ENCODE measurements around the gene F2RL3. TPM values are rescaled to one million over a fixed set of nuclear protein-coding genes. Genes with fewer than 3 reads are reported as not detected.

Gene F2RL3
- polyA plus RNA-seq, 4 donors, result 0.45 to 13.4 (median 1.5) TPM

- Histone ChIP-seq H3K36me3 (ENCODE audit: control insufficient read depth in 3 of 3, insufficient read depth in 2 of 3, low read depth in 1 of 3, low read length in 3 of 3) (peaks cover 16 to 72% (median 16%) of the 10 kb centered on the region in 3 donors), H3K9me3 (ENCODE audit: control insufficient read depth in 2 of 2, insufficient read depth in 1 of 2, low read depth in 1 of 2, low read length in 1 of 2) (peaks cover 2 to 31% of the 10 kb centered on the region in 2 donors), H3K4me1 (ENCODE audit: control insufficient read depth in 3 of 3, insufficient read depth in 2 of 3, low read depth in 1 of 3, low read length in 2 of 3) (no peaks in the 10 kb centered on the region), H3K27ac (ENCODE audit: low read depth in 1 of 3, low read length in 2 of 3) (peak overlapping the region in 1 of 3 donors; percentile 57), H3K4me3 (ENCODE audit: low read depth in 1 of 3, low read length in 3 of 3) (no peak overlapping the region), H3K27me3 (ENCODE audit: control insufficient read depth in 3 of 3, insufficient read depth in 3 of 3, low read length in 3 of 3) (no peaks in the 10 kb centered on the region)
- WGBS, 3 donors, result 88 to 91% (median 89%) methylated on average over 11 of the region's 11 CpGs
- FAIRE-seq (no peak), DNase-seq (no peak)
These were observed 11.2 kb upstream of the F2RL3 start for GRCh38 chr19:16877581-16877980.

GRCh38 chr19:16878181-16878965 lies 10.4 kb upstream of the F2RL3 start:
- Histone ChIP-seq H3K4me1 (ENCODE audit: control insufficient read depth in 3 of 3, insufficient read depth in 2 of 3, low read depth in 1 of 3, low read length in 2 of 3) (no peaks in the 10 kb centered on the region), H3K9me3 (ENCODE audit: control insufficient read depth in 2 of 2, insufficient read depth in 1 of 2, low read depth in 1 of 2, low read length in 1 of 2) (peaks cover 2 to 38% of the 10 kb centered on the region in 2 donors), H3K27ac (ENCODE audit: low read depth in 1 of 3, low read length in 2 of 3) (no peak overlapping the region), H3K4me3 (ENCODE audit: low read depth in 1 of 3, low read length in 3 of 3) (no peak overlapping the region), H3K36me3 (ENCODE audit: control insufficient read depth in 3 of 3, insufficient read depth in 2 of 3, low read depth in 1 of 3, low read length in 3 of 3) (peaks cover 12 to 64% (median 16%) of the 10 kb centered on the region in 3 donors), H3K27me3 (ENCODE audit: control insufficient read depth in 3 of 3, insufficient read depth in 3 of 3, low read length in 3 of 3) (no peaks in the 10 kb centered on the region)
- no peak for DNase-seq
- WGBS, 3 donors, result 96 to 97% (median 97%) methylated on average over 54 to 55 of the region's 55 CpGs
- no peak for FAIRE-seq

GRCh38 chr19:16880884-16881554 lies 7.8 kb upstream of the F2RL3 start:
- Histone ChIP-seq H3K9me3 (ENCODE audit: control insufficient read depth in 2 of 2, insufficient read depth in 1 of 2, low read depth in 1 of 2, low read length in 1 of 2) (peaks cover 2 to 37% of the 10 kb centered on the region in 2 donors), H3K27ac (ENCODE audit: low read depth in 1 of 3, low read length in 2 of 3) (no peak overlapping the region), H3K36me3 (ENCODE audit: control insufficient read depth in 3 of 3, insufficient read depth in 2 of 3, low read depth in 1 of 3, low read length in 3 of 3) (peaks cover 12 to 51% (median 16%) of the 10 kb centered on the region in 3 donors), H3K4me1 (ENCODE audit: control insufficient read depth in 3 of 3, insufficient read depth in 2 of 3, low read depth in 1 of 3, low read length in 2 of 3) (no peaks in the 10 kb centered on the region), H3K4me3 (ENCODE audit: low read depth in 1 of 3, low read length in 3 of 3) (no peak overlapping the region), H3K27me3 (ENCODE audit: control insufficient read depth in 3 of 3, insufficient read depth in 3 of 3, low read length in 3 of 3) (no peaks in the 10 kb centered on the region)
- FAIRE-seq (no peak), DNase-seq (no peak)
- WGBS, 3 donors, result 88 to 97% (median 89%) methylated on average over 8 of the region's 8 CpGs

DNA sequence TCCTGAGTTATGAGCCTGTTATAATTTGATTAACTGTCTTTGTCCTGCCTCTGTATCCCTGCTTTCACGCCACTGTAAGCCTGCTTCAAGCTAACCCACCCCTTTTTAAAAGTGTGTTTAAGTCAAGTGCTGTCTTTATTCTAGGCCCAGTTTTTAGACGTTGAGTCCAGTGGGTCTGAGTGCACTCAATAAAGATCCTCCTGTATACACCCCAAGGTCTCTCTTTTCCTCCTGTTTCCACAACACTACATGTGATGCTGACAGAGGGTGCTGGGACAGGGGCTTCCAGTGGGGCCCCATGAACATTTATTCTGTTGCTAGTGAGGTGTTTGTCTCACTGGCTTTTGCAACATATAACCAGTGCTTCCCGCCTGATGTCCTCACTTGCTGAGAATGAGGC lies 6.7 kb upstream of the F2RL3 start:
- no peak for FAIRE-seq

GRCh38 chr19:16883522-16883921 lies 5.3 kb upstream of the F2RL3 start:
- FAIRE-seq (no peak), DNase-seq (no peak)
- Histone ChIP-seq H3K9me3 (ENCODE audit: control insufficient read depth in 2 of 2, insufficient read depth in 1 of 2, low read depth in 1 of 2, low read length in 1 of 2) (peaks cover 2 to 37% of the 10 kb centered on the region in 2 donors), H3K36me3 (ENCODE audit: control insufficient read depth in 3 of 3, insufficient read depth in 2 of 3, low read depth in 1 of 3, low read length in 3 of 3) (peaks cover 4 to 26% (median 11%) of the 10 kb centered on the region in 3 donors), H3K27ac (ENCODE audit: low read depth in 1 of 3, low read length in 2 of 3) (no peak overlapping the region), H3K4me1 (ENCODE audit: control insufficient read depth in 3 of 3, insufficient read depth in 2 of 3, low read depth in 1 of 3, low read length in 2 of 3) (no peaks in the 10 kb centered on the region), H3K4me3 (ENCODE audit: low read depth in 1 of 3, low read length in 3 of 3) (no peak overlapping the region), H3K27me3 (ENCODE audit: control insufficient read depth in 3 of 3, insufficient read depth in 3 of 3, low read length in 3 of 3) (no peaks in the 10 kb centered on the region)
- WGBS, 3 donors, result 61 to 73% (median 73%) methylated on average over 3 of the region's 3 CpGs

More for the DNA sequence above, 6.7 kb upstream of the F2RL3 start:
- Histone ChIP-seq H3K4me3 (ENCODE audit: low read depth in 1 of 3, low read length in 3 of 3) (no peak overlapping the region), H3K36me3 (ENCODE audit: control insufficient read depth in 3 of 3, insufficient read depth in 2 of 3, low read depth in 1 of 3, low read length in 3 of 3) (peaks cover 8 to 40% (median 15%) of the 10 kb centered on the region in 3 donors), H3K27ac (ENCODE audit: low read depth in 1 of 3, low read length in 2 of 3) (no peak overlapping the region), H3K9me3 (ENCODE audit: control insufficient read depth in 2 of 2, insufficient read depth in 1 of 2, low read depth in 1 of 2, low read length in 1 of 2) (peaks cover 2 to 37% of the 10 kb centered on the region in 2 donors), H3K27me3 (ENCODE audit: control insufficient read depth in 3 of 3, insufficient read depth in 3 of 3, low read length in 3 of 3) (no peaks in the 10 kb centered on the region), H3K4me1 (ENCODE audit: control insufficient read depth in 3 of 3, insufficient read depth in 2 of 3, low read depth in 1 of 3, low read length in 2 of 3) (no peaks in the 10 kb centered on the region)
- 86 to 94% (median 89%) methylated on average over 3 of the region's 3 CpGs for WGBS, 3 donors
- DNase-seq, result no peak

GRCh38 chr19:16885166-16885565 lies 3.6 kb upstream of the F2RL3 start:
- Histone ChIP-seq H3K27me3 (ENCODE audit: control insufficient read depth in 3 of 3, insufficient read depth in 3 of 3, low read length in 3 of 3) (no peaks in the 10 kb centered on the region), H3K4me3 (ENCODE audit: low read depth in 1 of 3, low read length in 3 of 3) (no peak overlapping the region), H3K27ac (ENCODE audit: low read depth in 1 of 3, low read length in 2 of 3) (peak overlapping the region in 1 of 3 donors; percentile 56), H3K4me1 (ENCODE audit: control insufficient read depth in 3 of 3, insufficient read depth in 2 of 3, low read depth in 1 of 3, low read length in 2 of 3) (no peaks in the 10 kb centered on the region), H3K9me3 (ENCODE audit: control insufficient read depth in 2 of 2, insufficient read depth in 1 of 2, low read depth in 1 of 2, low read length in 1 of 2) (peaks cover 2 to 34% of the 10 kb centered on the region in 2 donors), H3K36me3 (ENCODE audit: control insufficient read depth in 3 of 3, insufficient read depth in 2 of 3, low read depth in 1 of 3, low read length in 3 of 3) (peaks cover 0 to 10% (median 0%) of the 10 kb centered on the region in 3 donors)
- 47 to 71% (median 51%) methylated on average over 5 of the region's 5 CpGs for WGBS, 3 donors
- DNase-seq (no peak), FAIRE-seq (no peak)

- Histone ChIP-seq H3K9me3 (ENCODE audit: control insufficient read depth in 2 of 2, insufficient read depth in 1 of 2, low read depth in 1 of 2, low read length in 1 of 2) (peaks cover 0 to 25% of the 10 kb centered on the region in 2 donors), H3K4me1 (ENCODE audit: control insufficient read depth in 3 of 3, insufficient read depth in 2 of 3, low read depth in 1 of 3, low read length in 2 of 3) (no peaks in the 10 kb centered on the region), H3K27me3 (ENCODE audit: control insufficient read depth in 3 of 3, insufficient read depth in 3 of 3, low read length in 3 of 3) (no peaks in the 10 kb centered on the region), H3K4me3 (ENCODE audit: low read depth in 1 of 3, low read length in 3 of 3) (no peak overlapping the region), H3K27ac (ENCODE audit: low read depth in 1 of 3, low read length in 2 of 3) (peak overlapping the region in 1 of 3 donors; percentile 82), H3K36me3 (ENCODE audit: control insufficient read depth in 3 of 3, insufficient read depth in 2 of 3, low read depth in 1 of 3, low read length in 3 of 3) (no peaks in the 10 kb centered on the region)
- 52 to 63% (median 56%) methylated on average over 20 of the region's 20 CpGs for WGBS, 3 donors
- DNase-seq (peak; percentile 61 to 63), FAIRE-seq (no peak)
These were observed 2.4 kb upstream of the F2RL3 start for GRCh38 chr19:16886305-16886880.

Data from small intestine (tissue), 7 donors.